ENCODE results near the gene KIF18A.

DNA sequence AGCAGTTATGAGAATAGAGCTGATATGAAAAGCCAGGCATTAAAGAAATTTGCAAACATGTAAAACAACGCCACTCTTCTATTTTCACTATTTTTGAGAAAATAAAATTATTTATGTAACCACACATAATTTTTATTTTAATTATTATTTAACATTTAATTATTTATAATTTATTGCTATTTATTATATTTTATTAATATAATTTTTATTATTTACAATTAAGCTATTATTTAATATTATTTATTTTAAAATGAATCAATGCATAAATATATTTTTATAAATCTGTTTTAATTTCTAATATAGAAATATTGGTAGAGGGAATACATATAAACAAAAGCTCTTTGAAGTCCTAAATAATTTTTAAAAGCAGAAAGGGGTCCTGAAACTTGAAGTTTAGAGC lies 36.7 kb downstream of the KIF18A start:
- TF ChIP-seq, protein P1, sequence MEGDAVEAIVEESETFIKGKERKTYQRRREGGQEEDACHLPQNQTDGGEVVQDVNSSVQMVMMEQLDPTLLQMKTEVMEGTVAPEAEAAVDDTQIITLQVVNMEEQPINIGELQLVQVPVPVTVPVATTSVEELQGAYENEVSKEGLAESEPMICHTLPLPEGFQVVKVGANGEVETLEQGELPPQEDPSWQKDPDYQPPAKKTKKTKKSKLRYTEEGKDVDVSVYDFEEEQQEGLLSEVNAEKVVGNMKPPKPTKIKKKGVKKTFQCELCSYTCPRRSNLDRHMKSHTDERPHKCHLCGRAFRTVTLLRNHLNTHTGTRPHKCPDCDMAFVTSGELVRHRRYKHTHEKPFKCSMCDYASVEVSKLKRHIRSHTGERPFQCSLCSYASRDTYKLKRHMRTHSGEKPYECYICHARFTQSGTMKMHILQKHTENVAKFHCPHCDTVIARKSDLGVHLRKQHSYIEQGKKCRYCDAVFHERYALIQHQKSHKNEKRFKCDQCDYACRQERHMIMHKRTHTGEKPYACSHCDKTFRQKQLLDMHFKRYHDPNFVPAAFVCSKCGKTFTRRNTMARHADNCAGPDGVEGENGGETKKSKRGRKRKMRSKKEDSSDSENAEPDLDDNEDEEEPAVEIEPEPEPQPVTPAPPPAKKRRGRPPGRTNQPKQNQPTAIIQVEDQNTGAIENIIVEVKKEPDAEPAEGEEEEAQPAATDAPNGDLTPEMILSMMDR (IDR thresholded peaks at IDR 0.05; ENCODE audit: low read depth, low read length, missing input control) = no peak
- TF ChIP-seq FOXA1 (IDR thresholded peaks at IDR 0.05) (no peak), TAF1 (conservative IDR thresholded peaks at IDR 0.05) (no peak), HNF4A (conservative IDR thresholded peaks at IDR 0.05) (no peak), HNF4G (IDR thresholded peaks at IDR 0.05) (no peak), EGR1 (IDR thresholded peaks at IDR 0.05; ENCODE audit: low read depth in 2 of 2) (no peak)
- TF ChIP-seq, protein P2, sequence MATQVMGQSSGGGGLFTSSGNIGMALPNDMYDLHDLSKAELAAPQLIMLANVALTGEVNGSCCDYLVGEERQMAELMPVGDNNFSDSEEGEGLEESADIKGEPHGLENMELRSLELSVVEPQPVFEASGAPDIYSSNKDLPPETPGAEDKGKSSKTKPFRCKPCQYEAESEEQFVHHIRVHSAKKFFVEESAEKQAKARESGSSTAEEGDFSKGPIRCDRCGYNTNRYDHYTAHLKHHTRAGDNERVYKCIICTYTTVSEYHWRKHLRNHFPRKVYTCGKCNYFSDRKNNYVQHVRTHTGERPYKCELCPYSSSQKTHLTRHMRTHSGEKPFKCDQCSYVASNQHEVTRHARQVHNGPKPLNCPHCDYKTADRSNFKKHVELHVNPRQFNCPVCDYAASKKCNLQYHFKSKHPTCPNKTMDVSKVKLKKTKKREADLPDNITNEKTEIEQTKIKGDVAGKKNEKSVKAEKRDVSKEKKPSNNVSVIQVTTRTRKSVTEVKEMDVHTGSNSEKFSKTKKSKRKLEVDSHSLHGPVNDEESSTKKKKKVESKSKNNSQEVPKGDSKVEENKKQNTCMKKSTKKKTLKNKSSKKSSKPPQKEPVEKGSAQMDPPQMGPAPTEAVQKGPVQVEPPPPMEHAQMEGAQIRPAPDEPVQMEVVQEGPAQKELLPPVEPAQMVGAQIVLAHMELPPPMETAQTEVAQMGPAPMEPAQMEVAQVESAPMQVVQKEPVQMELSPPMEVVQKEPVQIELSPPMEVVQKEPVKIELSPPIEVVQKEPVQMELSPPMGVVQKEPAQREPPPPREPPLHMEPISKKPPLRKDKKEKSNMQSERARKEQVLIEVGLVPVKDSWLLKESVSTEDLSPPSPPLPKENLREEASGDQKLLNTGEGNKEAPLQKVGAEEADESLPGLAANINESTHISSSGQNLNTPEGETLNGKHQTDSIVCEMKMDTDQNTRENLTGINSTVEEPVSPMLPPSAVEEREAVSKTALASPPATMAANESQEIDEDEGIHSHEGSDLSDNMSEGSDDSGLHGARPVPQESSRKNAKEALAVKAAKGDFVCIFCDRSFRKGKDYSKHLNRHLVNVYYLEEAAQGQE (IDR thresholded peaks at IDR 0.05) = no peak
- TF ChIP-seq, protein P3, sequence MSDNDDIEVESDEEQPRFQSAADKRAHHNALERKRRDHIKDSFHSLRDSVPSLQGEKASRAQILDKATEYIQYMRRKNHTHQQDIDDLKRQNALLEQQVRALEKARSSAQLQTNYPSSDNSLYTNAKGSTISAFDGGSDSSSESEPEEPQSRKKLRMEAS (IDR thresholded peaks at IDR 0.05) = no peak
- TF ChIP-seq, protein P4, sequence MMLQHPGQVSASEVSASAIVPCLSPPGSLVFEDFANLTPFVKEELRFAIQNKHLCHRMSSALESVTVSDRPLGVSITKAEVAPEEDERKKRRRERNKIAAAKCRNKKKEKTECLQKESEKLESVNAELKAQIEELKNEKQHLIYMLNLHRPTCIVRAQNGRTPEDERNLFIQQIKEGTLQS (IDR thresholded peaks at IDR 0.05) = no peak
